Stimulated activated CD8-positive, alpha-beta memory T cell treated with anti-CD3 and anti-CD28 coated beads, Interleukin-15, amount 100 ng/mL, for 4 hours (primary cell): Measurements from ENCODE around the gene DOCK1.

Experiments used
- DNase-seq, 2 donors: peaks; one replicate each; pipeline ENCODE4 v3.0.0-alpha.2; 2020; ENCODE audit warnings: low read depth in 2 of 2

Gene DOCK1

GRCh38 chr10:127135844-127136577, 230.8 kb downstream of the DOCK1 start:
- no peak for DNase-seq

- no peak for DNase-seq
Observed at GRCh38 chr10:127137391-127137790, 232.2 kb downstream of the DOCK1 start.

- DNase-seq = no peak
Observed at GRCh38 chr10:127142136-127142535, 236.9 kb downstream of the DOCK1 start.

- no peak for DNase-seq
Observed at GRCh38 chr10:127142856-127143255, 237.6 kb downstream of the DOCK1 start.

GRCh38 chr10:127145173-127145572, 239.9 kb downstream of the DOCK1 start:
- DNase-seq = no peak

- DNase-seq = no peak
Observed at GRCh38 chr10:127146661-127147060, 241.4 kb downstream of the DOCK1 start.

- no peak for DNase-seq
Observed at GRCh38 chr10:127148066-127148932, 243.1 kb downstream of the DOCK1 start.

- DNase-seq = no peak
Observed at GRCh38 chr10:127148933-127149220, 243.6 kb downstream of the DOCK1 start.

- DNase-seq = no peak
Observed at GRCh38 chr10:127149501-127150081, 244.4 kb downstream of the DOCK1 start.

GRCh38 chr10:127150136-127150535, 244.9 kb downstream of the DOCK1 start:
- DNase-seq = no peak

GRCh38 chr10:127151541-127151940, 246.3 kb downstream of the DOCK1 start:
- no peak for DNase-seq

- DNase-seq = no peak
Observed at GRCh38 chr10:127151981-127152699, 246.9 kb downstream of the DOCK1 start.

GRCh38 chr10:127153181-127153580, 248.0 kb downstream of the DOCK1 start:
- DNase-seq = no peak

- DNase-seq = no peak
Observed at GRCh38 chr10:127154831-127155620, 249.8 kb downstream of the DOCK1 start.

GRCh38 chr10:127157089-127157488, 251.9 kb downstream of the DOCK1 start:
- no peak for DNase-seq

- DNase-seq = no peak
Observed at GRCh38 chr10:127157506-127158200, 252.4 kb downstream of the DOCK1 start.

GRCh38 chr10:127158662-127159061, 253.4 kb downstream of the DOCK1 start:
- DNase-seq = no peak

- no peak for DNase-seq
Observed at GRCh38 chr10:127159648-127160245, 254.5 kb downstream of the DOCK1 start.

GRCh38 chr10:127161482-127161881, 256.3 kb downstream of the DOCK1 start:
- DNase-seq = no peak

GRCh38 chr10:127162841-127163240, 257.6 kb downstream of the DOCK1 start:
- DNase-seq = no peak
